Endothelial cell of umbilical vein (primary cell): ENCODE measurements around the gene SLC6A6. TPM values are rescaled to one million over a fixed set of nuclear protein-coding genes. Genes with fewer than 3 reads are reported as not detected.

Experiments
- BruUV-seq: library from RNA; stranded (reverse); fragments of 400-500 nt; replicated peaks from 2 replicates; lab custom pipeline; 2021; lab: Mats Ljungman, UMichigan
- CTCF ChIA-PET: fragments of 300-600, 350-600 bp; sonication (Branson Sonifier 250); formaldehyde crosslinking; loops from one replicate; lab custom pipeline; 2021; ENCODE audit warnings: antibody characterized with exemption, inconsistent platforms; lab: Charles Lee
- POLR2A ChIA-PET: fragments of 300-600, 350-600 bp; sonication (Branson Sonifier 250); formaldehyde crosslinking; loops from one replicate; lab custom pipeline; 2021; ENCODE audit warnings: antibody characterized with exemption, inconsistent platforms; lab: Charles Lee
- DNase-seq: peaks from one replicate; pipeline ENCODE4 v3.0.0-alpha.2; 2011; ENCODE audit warnings: low read depth, low spot score
- FAIRE-seq: peaks from 2 replicates; lab custom pipeline; 2011; peaks lifted over from hg19 to GRCh38; lab: Jason Lieb, UNC
- H2AFZ ChIP-seq: 2 replicates; pipeline ENCODE4 v1.6.0; 2012; ENCODE audit warnings: low read depth, low read length, control low read depth, inconsistent platforms
- H3K27ac ChIP-seq: 2 replicates; pipeline ENCODE4 v1.5.1; 2011; ENCODE audit warnings: low read depth, mild to moderate bottlenecking, control low read depth, low read length, moderate library complexity; ENCODE audit not compliant: insufficient read depth
- H3K27me3 ChIP-seq, 2 experiments: 2 replicates each; pipeline versions ENCODE4 v1.6.0 to v1.6.1; 2011; ENCODE audit warnings: low read length in 2 of 2, mixed read lengths in 1 of 2; ENCODE audit not compliant: control insufficient read depth in 2 of 2, insufficient read depth in 2 of 2
- H3K36me3 ChIP-seq, 2 experiments: 2 replicates in 1 of 2; 3 replicates in 1 of 2; pipeline ENCODE4 v1.5.1; 2011; ENCODE audit warnings: low read length in 2 of 2, mild to moderate bottlenecking in 1 of 2, moderate library complexity in 1 of 2; ENCODE audit not compliant: control insufficient read depth in 2 of 2, insufficient read depth in 2 of 2; ENCODE audit errors: extremely low read depth in 1 of 2
- H3K4me1 ChIP-seq: 3 replicates; pipeline ENCODE4 v1.5.1; 2011; ENCODE audit warnings: mild to moderate bottlenecking, low read length; ENCODE audit not compliant: control insufficient read depth, insufficient read depth; ENCODE audit errors: extremely low read depth
- H3K4me2 ChIP-seq: 2 replicates; pipeline ENCODE4 v1.6.1; 2011; ENCODE audit warnings: low read length, control low read depth, mixed read lengths; ENCODE audit not compliant: insufficient read depth
- H3K4me3 ChIP-seq, 3 experiments: fragments of 200-600 bp in 1 of 3; sonication (generic), shearing (Covaris generic) in 1 of 3; replicated peaks in 1 of 3; 2 replicates each; pipeline ENCODE4 v1.5.1; 2011 to 2016; ENCODE audit warnings: control low read depth in 3 of 3, low read length in 3 of 3, mild to moderate bottlenecking in 2 of 3, inconsistent platforms in 1 of 3, low read depth in 1 of 3, moderate library complexity in 1 of 3; ENCODE audit not compliant: insufficient read depth in 1 of 3
- H3K79me2 ChIP-seq: 2 replicates; pipeline ENCODE4 v1.6.0; 2012; ENCODE audit warnings: low read length, inconsistent platforms; ENCODE audit not compliant: control insufficient read depth, insufficient read depth
- H3K9ac ChIP-seq: replicated peaks from 2 replicates; pipeline ENCODE3; 2011; ENCODE audit warnings: low read length, control low read depth; ENCODE audit not compliant: insufficient read depth; ENCODE audit errors: extremely low read depth
- H3K9me1 ChIP-seq: replicated peaks from 3 replicates; pipeline ENCODE4 v1.6.0; 2011; ENCODE audit warnings: mild to moderate bottlenecking, low read length; ENCODE audit not compliant: control insufficient read depth, insufficient read depth; ENCODE audit errors: extremely low read depth
- H3K9me3 ChIP-seq: replicated peaks from 2 replicates; pipeline ENCODE4 v1.5.1; 2012; ENCODE audit warnings: low read length, inconsistent platforms; ENCODE audit not compliant: control insufficient read depth, insufficient read depth
- H4K20me1 ChIP-seq: replicated peaks from 2 replicates; pipeline ENCODE3; 2011; ENCODE audit warnings: mild to moderate bottlenecking, low read length; ENCODE audit not compliant: control insufficient read depth, insufficient read depth; ENCODE audit errors: extremely low read depth
- CTCF ChIP-seq, 2 donors: IDR thresholded peaks; 1 replicate in 1 of 2; 2 replicates in 1 of 2; pipeline ENCODE4 v1.5.1; 2011; ENCODE audit warnings: low read length in 2 of 2, mild to moderate bottlenecking in 2 of 2, moderate library complexity in 2 of 2, control low read depth in 1 of 2, inconsistent platforms in 1 of 2, low read depth in 1 of 2; ENCODE audit not compliant: insufficient read depth in 1 of 2; ENCODE audit errors: extremely low read depth in 1 of 2
- EZH2 ChIP-seq: IDR thresholded peaks from 2 replicates; pipeline ENCODE4 v1.6.1; 2012; ENCODE audit warnings: borderline replicate concordance, low read depth, mild to moderate bottlenecking, moderate library complexity, low read length, inconsistent platforms; ENCODE audit not compliant: severe bottlenecking
- FOS ChIP-seq: IDR thresholded peaks from 2 replicates; pipeline ENCODE4 v1.6.1; 2011; ENCODE audit warnings: mild to moderate bottlenecking, low read length, moderate library complexity, borderline replicate concordance; ENCODE audit not compliant: insufficient read depth
- GATA2 ChIP-seq: IDR thresholded peaks from 2 replicates; pipeline ENCODE4 v1.7.0; 2011; ENCODE audit warnings: low read depth, mild to moderate bottlenecking, moderate library complexity, mixed read lengths, low read length; ENCODE audit not compliant: insufficient read length, insufficient read depth
- JUN ChIP-seq: IDR thresholded peaks from 2 replicates; pipeline ENCODE4 v1.6.1; 2011; ENCODE audit warnings: borderline replicate concordance, low read depth; ENCODE audit not compliant: insufficient read length, insufficient read depth
- MAX ChIP-seq: IDR thresholded peaks from 2 replicates; pipeline ENCODE4 v1.6.1; 2011; ENCODE audit not compliant: insufficient read depth, insufficient read length
- MYC ChIP-seq: IDR thresholded peaks from one replicate; pipeline ENCODE4 v1.6.1; 2011; ENCODE audit warnings: mild to moderate bottlenecking, low read depth, low read length
- POLR2A ChIP-seq: IDR thresholded peaks from 2 replicates; pipeline ENCODE4 v1.6.1; 2012; ENCODE audit warnings: low read depth, mild to moderate bottlenecking, control low read depth, low read length
- POLR2AphosphoS5 ChIP-seq: IDR thresholded peaks from 2 replicates; pipeline ENCODE4 v1.6.1; 2012; ENCODE audit warnings: low read depth, mild to moderate bottlenecking, control low read depth, low read length, moderate library complexity; ENCODE audit not compliant: insufficient read depth
- dilution Hi-C: fragments of 300-500 bp; cut with MboI; formaldehyde crosslinking; loops from one replicate; pipeline ENCODE4 v1.15.0; 2019; ENCODE audit warnings: low sequenced_read_pairs; ENCODE audit not compliant: extremely low pct_ligation_motif_present
- intact Hi-C: fragments of 100-400 bp; cut with micrococcal nuclease; formaldehyde crosslinking; loops from one replicate; pipeline ENCODE4 v1.10.0; 2022
- polyA plus RNA-seq, 4 experiments: library from polyadenylated mRNA; depleted of rRNA in 3 of 4; stranded (reverse) in 3 of 4; unstranded in 1 of 4; fragments of >200 nt; gene quantifications; 2 replicates each; pipeline versions ENCODE4 v1.2.1 to v1.2.3, GENCODE V29; 2011 to 2012; ENCODE audit warnings: missing spikeins in 1 of 4
- total RNA-seq: library from RNA; stranded (reverse); gene quantifications from 2 replicates; pipeline ENCODE4 v1.2.3, GENCODE V29; 2021

SLC6A6 gene
- total and polyA plus RNA-seq, 2 donors (not counting 3 experiments of a cell fraction or from before 2014, with no cell fraction given) = 25.7 to 38.0 TPM

GRCh38 chr3:14446988-14447570 lies 44.7 kb downstream of the SLC6A6 start:
- intact Hi-C loops = no loop called here
- H3K27ac ChIP-seq = no peak overlapping the region
- H3K9me1 ChIP-seq = no peaks in the 10 kb centered on the region
- H3K36me3 ChIP-seq = peaks cover 13 to 18% of the 10 kb centered on the region in 2 experiments
- H3K4me2 ChIP-seq = no peak overlapping the region
- TF ChIP-seq GATA2 (no peak), MAX (no peak), EZH2 (no peak), JUN (no peak), POLR2AphosphoS5 (no peak), FOS (no peak), POLR2A (no peak), MYC (no peak), CTCF (IDR thresholded peaks at IDR 0.05; ENCODE audit: extremely low read depth in 1 of 2, insufficient read depth in 1 of 2, low read depth in 1 of 2, low read length in 2 of 2) (no peak)
- no peak for FAIRE-seq
- peaks cover 7% of the 10 kb centered on the region for H3K79me2 ChIP-seq
- H3K9ac ChIP-seq = no peak overlapping the region
- no peaks in the 10 kb centered on the region for H4K20me1 ChIP-seq
- no TSS peak for BruUV-seq
- no peak overlapping the region for H2AFZ ChIP-seq
- no peak overlapping the region for H3K4me3 ChIP-seq
- POLR2A ChIA-PET = no interaction called here
- H3K4me1 ChIP-seq = peaks cover 8% of the 10 kb centered on the region
- H3K9me3 ChIP-seq = no peaks in the 10 kb centered on the region
- CTCF ChIA-PET = no interaction called here
- no peaks in the 10 kb centered on the region for H3K27me3 ChIP-seq
- no peak for DNase-seq
- dilution Hi-C loops = no loop called here
